Measurements from ENCODE around the gene SSH3.

The SSH3 gene

GRCh38 chr11:67323526-67323925 lies 20.2 kb downstream of the SSH3 start:
- no peak overlapping the region for H3K4me3 ChIP-seq (ENCODE audit: low read depth, low read length)
- in situ Hi-C loops (cut with HindIII; ENCODE audit: low pct_ligation_motif_present, low sequenced_read_pairs), result no loop called here
- no peaks in the 10 kb centered on the region for H3K27me3 ChIP-seq (replicated peaks)
- H3K27ac ChIP-seq, result no peak overlapping the region
- TF ChIP-seq CTCF (IDR thresholded peaks at IDR 0.05; ENCODE audit: low read depth, low read length, missing control alignments), result no peak
- no peaks in the 10 kb centered on the region for H3K36me3 ChIP-seq (replicated peaks)
- no peak for DNase-seq

GRCh38 chr11:67332081-67332691 lies 28.9 kb downstream of the SSH3 start:
- DNase-seq, result no peak
- no peaks in the 10 kb centered on the region for H3K36me3 ChIP-seq (replicated peaks)
- H3K4me3 ChIP-seq (ENCODE audit: low read depth, low read length), result no peak overlapping the region
- no peak for TF ChIP-seq CTCF (IDR thresholded peaks at IDR 0.05; ENCODE audit: low read depth, low read length, missing control alignments)
- H3K27ac ChIP-seq, result no peak overlapping the region
- in situ Hi-C loops (cut with HindIII; ENCODE audit: low pct_ligation_motif_present, low sequenced_read_pairs), result no loop called here
- no peaks in the 10 kb centered on the region for H3K27me3 ChIP-seq (replicated peaks)

GRCh38 chr11:67337257-67337656 lies 33.9 kb downstream of the SSH3 start:
- H3K27me3 ChIP-seq (replicated peaks), result no peaks in the 10 kb centered on the region
- H3K36me3 ChIP-seq (replicated peaks), result no peaks in the 10 kb centered on the region
- no peak for DNase-seq
- in situ Hi-C loops (cut with HindIII; ENCODE audit: low pct_ligation_motif_present, low sequenced_read_pairs), result no loop called here
- no peak for TF ChIP-seq CTCF (IDR thresholded peaks at IDR 0.05; ENCODE audit: low read depth, low read length, missing control alignments)
- no peak overlapping the region for H3K27ac ChIP-seq
- H3K4me3 ChIP-seq (ENCODE audit: low read depth, low read length), result no peak overlapping the region

- DNase-seq, result no peak
- Histone ChIP-seq H3K27ac (no peak overlapping the region), H3K4me3 (ENCODE audit: low read depth, low read length) (no peak overlapping the region), H3K27me3 (replicated peaks) (no peaks in the 10 kb centered on the region), H3K36me3 (replicated peaks) (no peaks in the 10 kb centered on the region)
- no peak for TF ChIP-seq CTCF (IDR thresholded peaks at IDR 0.05; ENCODE audit: low read depth, low read length, missing control alignments)
- in situ Hi-C loops (cut with HindIII; ENCODE audit: low pct_ligation_motif_present, low sequenced_read_pairs), result no loop called here
Measured at GRCh38 chr11:67344264-67344663, 40.9 kb downstream of the SSH3 start.

GRCh38 chr11:67345247-67345919 lies 42.1 kb downstream of the SSH3 start:
- DNase-seq, result no peak
- TF ChIP-seq CTCF (IDR thresholded peaks at IDR 0.05; ENCODE audit: low read depth, low read length, missing control alignments), result no peak
- H3K27ac ChIP-seq, result no peak overlapping the region
- H3K27me3 ChIP-seq (replicated peaks), result no peaks in the 10 kb centered on the region
- H3K4me3 ChIP-seq (ENCODE audit: low read depth, low read length), result no peak overlapping the region
- in situ Hi-C loops (cut with HindIII; ENCODE audit: low pct_ligation_motif_present, low sequenced_read_pairs), result no loop called here
- H3K36me3 ChIP-seq (replicated peaks), result no peaks in the 10 kb centered on the region
